ENCODE data around the gene SYT9. TPM values are rescaled to one million over a fixed set of nuclear protein-coding genes. Genes with fewer than 3 reads are reported as not detected.

SYT9 gene
- polyA plus RNA-seq, 1 of the 3 experiments (the other 2 are of a cell fraction) = 0.10 TPM

GRCh38 chr11:7501251-7501650, 249.5 kb downstream of the SYT9 start (continued):
- TF ChIP-seq PBX3 (IDR thresholded peaks at IDR 0.05) (no peak), FOSL2 (IDR thresholded peaks at IDR 0.05; ENCODE audit: borderline replicate concordance, low read depth) (no peak), YY1 (IDR thresholded peaks at IDR 0.05; ENCODE audit: low read depth) (no peak), RCOR1 (IDR thresholded peaks at IDR 0.05; ENCODE audit: low read length) (no peak), NRF1 (IDR thresholded peaks at IDR 0.05; ENCODE audit: low read depth, low read length) (no peak)

- Histone ChIP-seq H3K9me2 (no peaks in the 10 kb centered on the region), H3K4me2 (no peak overlapping the region), H2AFZ (ENCODE audit: low read depth) (no peak overlapping the region), H3K4me3 (ENCODE audit: low read depth in 2 of 2, low read length in 1 of 2) (no peak overlapping the region), H3K9me3 (no peaks in the 10 kb centered on the region), H3F3A (replicated peaks; ENCODE audit: insufficient read depth) (no peaks in the 10 kb centered on the region), H3K27ac (ENCODE audit: low read depth in 2 of 2, low read length in 1 of 2) (no peak overlapping the region), H3K79me2 (ENCODE audit: insufficient read depth) (no peaks in the 10 kb centered on the region), H4K20me1 (ENCODE audit: insufficient read depth) (no peaks in the 10 kb centered on the region), H3K4me1 (ENCODE audit: control insufficient read depth in 1 of 2, insufficient read depth in 2 of 2, low read depth in 1 of 2, low read length in 1 of 2) (no peaks in the 10 kb centered on the region), H3K9ac (no peak overlapping the region), H3K36me3 (replicated peaks in 1 of 2; ENCODE audit: control insufficient read depth in 1 of 2, insufficient read depth in 2 of 2, low read length in 1 of 2) (no peaks in the 10 kb centered on the region), H3K27me3 (ENCODE audit: insufficient read depth) (no peaks in the 10 kb centered on the region)
- 33% methylated on average over 4 of the region's 4 CpGs for WGBS (ENCODE audit: low lambda C conversion rate)
- ChIA-PET POLR2A (no interaction called here), CTCF (interaction anchor here (1.4 to 1.7 kb wide), 2 partner anchors 10 to 12 kb away, joined by 4 to 6 read pairs; partner anchors contain the start of gene PPFIBP2)
- TF ChIP-seq YY1 (IDR thresholded peaks at IDR 0.05; ENCODE audit: low read depth) = no peak
- TF ChIP-seq CTCF (IDR thresholded peaks at IDR 0.05) = no peak
- TF ChIP-seq FOXJ3 (CRISPR knock-in tag; IDR thresholded peaks at IDR 0.05) = no peak
- no peak for TF ChIP-seq RXRA (IDR thresholded peaks at IDR 0.05; ENCODE audit: borderline replicate concordance, low read depth)
- no peak for TF ChIP-seq MEF2A (IDR thresholded peaks at IDR 0.05; ENCODE audit: borderline replicate concordance, low read depth)
- TF ChIP-seq GATA2 (CRISPR knock-in tag; IDR thresholded peaks at IDR 0.05) = no peak
- no peak for TF ChIP-seq TCF12 (IDR thresholded peaks at IDR 0.05)
- TF ChIP-seq IRF3 (IDR thresholded peaks at IDR 0.05; ENCODE audit: low read depth, low read length) = no peak
- TF ChIP-seq RFX5 (IDR thresholded peaks at IDR 0.05; ENCODE audit: low read length) = no peak
- TF ChIP-seq MAX (IDR thresholded peaks at IDR 0.05; ENCODE audit: low read depth) = no peak
- TF ChIP-seq POLR2AphosphoS5 (IDR thresholded peaks at IDR 0.05; ENCODE audit: low read depth, low read length) = no peak
- no peak for TF ChIP-seq RAD21 (IDR thresholded peaks at IDR 0.05; ENCODE audit: low read length)
- TF ChIP-seq CHD2 (IDR thresholded peaks at IDR 0.05; ENCODE audit: low read length, partially characterized antibody) = no peak
- TF ChIP-seq NRF1 (IDR thresholded peaks at IDR 0.05; ENCODE audit: low read depth, low read length) = no peak
- TF ChIP-seq ZBTB33 (IDR thresholded peaks at IDR 0.05; ENCODE audit: borderline replicate concordance, low read depth) = no peak
- no peak for TF ChIP-seq SMC3 (IDR thresholded peaks at IDR 0.05; ENCODE audit: low read depth, low read length)
- no peak for TF ChIP-seq SIN3A (IDR thresholded peaks at IDR 0.05; ENCODE audit: borderline replicate concordance, low read depth, low read length)
- TF ChIP-seq JUND (IDR thresholded peaks at IDR 0.05) = no peak
- no peak for DNase-seq
Observed at GRCh38 chr11:7501894-7502293, 250.2 kb downstream of the SYT9 start.
